GM12875 (cell line): ENCODE data around the gene TSPEAR.
"Not testable (repeated sequence)": the region's sequence is repeated elsewhere in the genome, so short reads cannot be mapped to it uniquely, and the experiment has no call there.

Source experiments
- H3K4me3 ChIP-seq: one replicate; pipeline ENCODE4 v1.5.1; 2011; ENCODE audit warnings: low read depth, low read length, control low read depth
- CTCF ChIP-seq: IDR thresholded peaks from 2 replicates; pipeline ENCODE4 v1.5.1; 2011; ENCODE audit warnings: low read depth, mild to moderate bottlenecking, control low read depth, inconsistent platforms, low read length, moderate library complexity, borderline replicate concordance; ENCODE audit not compliant: insufficient read depth

Gene TSPEAR

DNA sequence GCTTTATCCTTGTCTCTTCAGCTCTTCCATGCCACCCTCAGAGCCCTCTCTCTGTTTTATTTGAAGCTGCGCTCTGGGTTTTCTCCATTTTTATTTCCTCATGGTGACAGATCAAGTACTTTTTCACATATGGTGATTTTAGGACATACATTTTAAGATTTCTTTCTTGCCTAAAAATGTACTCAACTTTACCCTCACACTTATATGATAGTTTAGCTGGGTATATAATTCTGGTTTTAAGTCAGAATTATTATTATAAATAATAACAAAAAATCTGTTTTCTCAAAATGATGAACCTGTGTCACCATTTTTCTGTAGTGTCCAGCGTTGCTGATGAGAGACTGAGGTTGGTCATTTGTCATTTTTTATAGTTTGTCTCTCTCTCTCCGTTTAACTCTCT, 130.2 kb downstream of the TSPEAR start:
- TF ChIP-seq CTCF: no peak
- no peak overlapping the region for H3K4me3 ChIP-seq

DNA sequence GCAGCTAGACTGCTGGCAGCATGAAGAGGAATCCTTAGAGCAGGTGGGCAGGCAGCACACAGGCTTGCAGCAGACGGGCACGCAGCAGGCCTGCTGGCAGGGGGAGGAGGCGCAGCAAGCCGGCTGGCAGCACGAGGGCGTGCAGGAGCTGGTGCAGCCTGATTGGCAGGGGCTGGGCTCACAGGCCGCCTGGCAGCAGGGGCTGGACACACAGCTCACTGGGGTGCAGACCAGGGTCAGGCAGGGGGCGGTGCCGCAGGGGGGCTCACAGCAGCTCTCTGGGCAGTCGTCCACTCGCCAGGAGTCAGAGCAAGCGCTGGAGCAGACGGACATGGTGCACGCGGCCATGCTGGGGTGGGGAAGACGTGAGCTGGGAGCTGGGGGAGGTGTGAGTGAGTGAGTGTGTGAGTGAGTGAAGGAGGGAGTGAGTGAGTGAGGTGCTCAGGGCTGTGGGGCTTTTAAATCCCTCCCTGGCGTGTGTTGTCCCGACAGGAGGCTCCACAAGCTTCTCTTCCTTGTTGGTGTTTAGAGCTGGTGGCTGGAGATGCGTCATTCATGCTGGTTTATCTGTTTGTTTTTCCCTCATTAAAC, 131.0 kb downstream of the TSPEAR start, which contains the start of gene KRTAP10-5:
TSS of gene KRTAP10-5 (minus strand) at position 374 of the 591 bp plus-strand sequence. CDS start at position 348, 26 bp downstream.
- H3K4me3 ChIP-seq: not testable (repeated sequence)

- H3K4me3 ChIP-seq: no peak overlapping the region
- no peak for TF ChIP-seq CTCF
Observed at GRCh38 chr21:44579833-44580144, 131.6 kb downstream of the TSPEAR start.

- no peak overlapping the region for H3K4me3 ChIP-seq
- no peak for TF ChIP-seq CTCF
Observed at GRCh38 chr21:44579056-44579832, 132.1 kb downstream of the TSPEAR start.

- H3K4me3 ChIP-seq: no peak overlapping the region
- TF ChIP-seq CTCF: no peak
Observed at GRCh38 chr21:44578371-44579055, 132.9 kb downstream of the TSPEAR start.

- H3K4me3 ChIP-seq: no peak overlapping the region
- no peak for TF ChIP-seq CTCF
Observed at GRCh38 chr21:44576025-44576420, 135.3 kb downstream of the TSPEAR start.

GRCh38 chr21:44575307-44576024, 135.9 kb downstream of the TSPEAR start:
- TF ChIP-seq CTCF: no peak
- no peak overlapping the region for H3K4me3 ChIP-seq
